Subcutaneous abdominal adipose tissue (tissue), 5 donors: Measurements from ENCODE around the gene KRT72.

Experiments
- H3K27ac ChIP-seq: one replicate; pipeline ENCODE4 v1.7.0; 2013; ENCODE audit warnings: low read depth, mild to moderate bottlenecking, inconsistent platforms, low read length, moderate library complexity
- H3K27me3 ChIP-seq, 5 donors: one replicate each; pipeline ENCODE4 v1.7.0; 2013; ENCODE audit warnings: low read length in 5 of 5, inconsistent platforms in 1 of 5; ENCODE audit not compliant: control insufficient read depth in 5 of 5, insufficient read depth in 4 of 5
- H3K36me3 ChIP-seq, 5 donors: one replicate each; pipeline ENCODE4 v1.7.0; 2013; ENCODE audit warnings: low read length in 5 of 5; ENCODE audit not compliant: control insufficient read depth in 5 of 5, insufficient read depth in 5 of 5
- H3K4me1 ChIP-seq, 5 donors: one replicate each; pipeline ENCODE4 v1.7.0; 2013; ENCODE audit warnings: low read length in 5 of 5, mild to moderate bottlenecking in 3 of 5, moderate library complexity in 1 of 5; ENCODE audit not compliant: control insufficient read depth in 5 of 5, insufficient read depth in 5 of 5
- H3K4me3 ChIP-seq, 5 donors: one replicate each; pipeline ENCODE4 v1.7.0; 2013; ENCODE audit warnings: low read length in 5 of 5, low read depth in 1 of 5
- H3K9ac ChIP-seq, 5 donors: one replicate each; pipeline ENCODE4 v1.7.0; 2013; ENCODE audit warnings: low read length in 5 of 5, mild to moderate bottlenecking in 4 of 5, moderate library complexity in 3 of 5
- H3K9me3 ChIP-seq, 5 donors: one replicate each; pipeline ENCODE4 v1.7.0; 2013; ENCODE audit warnings: low read length in 5 of 5; ENCODE audit not compliant: control insufficient read depth in 5 of 5
- donor health status: healthy.
- donor health status: healthy.
- donor health status: healthy.
- donor health status: healthy.
- donor health status: healthy.

KRT72 gene

GRCh38 chr12:52573743-52574142 is 27.5 kb downstream of the KRT72 start, which contains the start of gene KRT74:
Gene KRT74, minus strand, starts transcription at chr12:52573843. Its CDS starts 66 bp downstream, at chr12:52573777.
- Histone ChIP-seq H3K36me3 (no peaks in the 10 kb centered on the region), H3K9me3 (no peaks in the 10 kb centered on the region), H3K9ac (no peak within 1 kb of the TSS), H3K4me3 (no peak within 1 kb of the TSS), H3K27me3 (peaks cover 0 to 12% (median 5%) of the 10 kb centered on the region in 5 donors), H3K4me1 (peaks cover 0 to 4% (median 0%) of the 10 kb centered on the region in 5 donors), H3K27ac (no peak within 1 kb of the TSS)

DNA sequence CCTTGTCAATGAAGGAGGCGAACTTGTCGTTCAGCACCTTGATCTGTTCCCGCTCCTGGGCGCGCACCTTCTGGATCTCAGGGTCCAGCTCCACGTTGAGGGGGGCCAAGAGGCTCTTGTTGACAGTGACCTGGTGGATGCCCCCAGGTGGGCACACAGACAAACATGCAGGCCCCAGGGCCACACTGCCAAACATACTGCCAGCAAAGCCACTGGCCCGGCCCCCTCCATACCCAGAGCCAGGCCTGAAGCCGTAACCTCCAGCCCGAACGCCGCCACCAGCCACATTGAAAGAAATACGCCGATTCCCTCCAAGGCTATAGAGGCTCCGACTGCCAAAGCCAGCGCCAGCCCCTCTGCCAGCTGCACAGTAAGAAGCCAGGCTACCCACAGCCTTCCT is 28.0 kb downstream of the KRT72 start:
- no peak overlapping the region for H3K9ac ChIP-seq
- H3K36me3 ChIP-seq, result no peaks in the 10 kb centered on the region
- H3K27ac ChIP-seq, result no peak overlapping the region
- no peak overlapping the region for H3K4me3 ChIP-seq
- no peaks in the 10 kb centered on the region for H3K9me3 ChIP-seq
- peaks cover 0 to 3% (median 0%) of the 10 kb centered on the region in 5 donors for H3K4me1 ChIP-seq
- H3K27me3 ChIP-seq, result peaks cover 0 to 12% (median 5%) of the 10 kb centered on the region in 5 donors

DNA sequence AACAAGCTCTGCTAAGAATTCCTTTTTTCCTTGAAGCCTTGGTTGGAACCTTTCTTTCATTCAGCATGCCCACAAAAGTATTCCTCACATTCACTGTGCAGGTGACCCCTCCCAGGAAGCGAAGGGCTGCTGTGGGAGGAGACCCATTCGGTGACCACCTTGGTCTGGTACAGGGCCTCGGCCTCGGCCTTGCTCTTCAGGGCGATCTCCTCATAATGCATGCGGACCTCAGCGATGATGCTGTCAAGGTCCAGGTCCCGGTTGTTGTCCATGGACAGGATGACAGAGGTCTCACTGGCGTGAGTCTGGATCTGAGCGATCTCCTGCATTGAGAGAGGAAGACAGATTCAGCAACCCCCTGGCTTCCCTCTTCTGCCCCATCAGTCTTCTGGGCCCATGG is 30.8 kb downstream of the KRT72 start:
- H3K27ac ChIP-seq, result no peak overlapping the region
- no peak overlapping the region for H3K4me3 ChIP-seq
- peaks cover 0 to 16% (median 8%) of the 10 kb centered on the region in 5 donors for H3K27me3 ChIP-seq
- H3K4me1 ChIP-seq, result peaks cover 0 to 3% (median 0%) of the 10 kb centered on the region in 5 donors
- H3K9me3 ChIP-seq, result no peaks in the 10 kb centered on the region
- no peaks in the 10 kb centered on the region for H3K36me3 ChIP-seq
- no peak overlapping the region for H3K9ac ChIP-seq

GRCh38 chr12:52568111-52568510 is 33.2 kb downstream of the KRT72 start:
- no peak overlapping the region for H3K4me3 ChIP-seq
- H3K9ac ChIP-seq, result no peak overlapping the region
- peaks cover 0 to 3% (median 0%) of the 10 kb centered on the region in 5 donors for H3K4me1 ChIP-seq

GRCh38 chr12:52566847-52567291 is 34.4 kb downstream of the KRT72 start:
- H3K4me1 ChIP-seq, result peaks cover 0 to under 1% (median 0%) of the 10 kb centered on the region in 5 donors
- H3K9ac ChIP-seq, result no peak overlapping the region
- no peaks in the 10 kb centered on the region for H3K9me3 ChIP-seq
- H3K27ac ChIP-seq, result no peak overlapping the region
- H3K27me3 ChIP-seq, result peaks cover 0 to 16% (median 8%) of the 10 kb centered on the region in 5 donors
- H3K4me3 ChIP-seq, result no peak overlapping the region
- H3K36me3 ChIP-seq, result no peaks in the 10 kb centered on the region

More at GRCh38 chr12:52568111-52568510, 33.2 kb downstream of the KRT72 start:
- H3K36me3 ChIP-seq, result no peaks in the 10 kb centered on the region
- no peak overlapping the region for H3K27ac ChIP-seq
- H3K9me3 ChIP-seq, result no peaks in the 10 kb centered on the region
- peaks cover 0 to 16% (median 8%) of the 10 kb centered on the region in 5 donors for H3K27me3 ChIP-seq

DNA sequence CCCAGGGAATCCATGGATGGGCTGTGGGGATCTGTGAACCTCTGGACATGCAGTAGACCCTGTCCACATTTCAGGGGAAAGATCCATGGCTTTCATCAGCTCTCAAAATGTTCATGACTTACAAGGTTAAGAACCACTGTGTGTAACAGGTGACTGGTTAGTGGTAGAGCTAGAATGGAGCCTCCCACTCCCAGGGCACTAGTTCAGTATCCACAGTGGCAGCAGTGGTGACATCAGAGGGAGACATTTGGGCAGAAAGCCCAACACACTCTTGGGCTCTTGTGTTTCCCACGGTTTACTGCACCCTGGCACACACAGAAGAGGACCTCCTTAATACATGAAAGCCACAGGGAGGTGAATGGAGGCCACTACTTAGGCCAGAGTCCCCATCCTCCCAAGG is 36.7 kb downstream of the KRT72 start:
- Histone ChIP-seq H3K9ac (no peak overlapping the region), H3K27ac (no peak overlapping the region), H3K4me3 (no peak overlapping the region), H3K9me3 (no peaks in the 10 kb centered on the region), H3K27me3 (peaks cover 0 to 11% (median 5%) of the 10 kb centered on the region in 5 donors), H3K4me1 (no peaks in the 10 kb centered on the region), H3K36me3 (no peaks in the 10 kb centered on the region)

- Histone ChIP-seq H3K27ac (no peak overlapping the region), H3K27me3 (peaks cover 0 to 11% (median 2%) of the 10 kb centered on the region in 5 donors), H3K36me3 (no peaks in the 10 kb centered on the region), H3K9me3 (no peaks in the 10 kb centered on the region), H3K4me3 (no peak overlapping the region), H3K4me1 (no peaks in the 10 kb centered on the region), H3K9ac (no peak overlapping the region)
Measured at GRCh38 chr12:52561880-52562449, 39.3 kb downstream of the KRT72 start.

- peaks cover 0 to 8% (median 2%) of the 10 kb centered on the region in 5 donors for H3K27me3 ChIP-seq
- no peak overlapping the region for H3K27ac ChIP-seq
- no peak overlapping the region for H3K4me3 ChIP-seq
Measured at GRCh38 chr12:52559979-52560378, 41.3 kb downstream of the KRT72 start.

GRCh38 chr12:52558781-52559445 is 42.4 kb downstream of the KRT72 start:
- Histone ChIP-seq H3K4me3 (no peak overlapping the region), H3K27me3 (peaks cover 0 to 8% (median 2%) of the 10 kb centered on the region in 5 donors), H3K36me3 (no peaks in the 10 kb centered on the region), H3K27ac (no peak overlapping the region), H3K4me1 (no peaks in the 10 kb centered on the region), H3K9ac (no peak overlapping the region), H3K9me3 (no peaks in the 10 kb centered on the region)

More at GRCh38 chr12:52559979-52560378, 41.3 kb downstream of the KRT72 start:
- no peaks in the 10 kb centered on the region for H3K9me3 ChIP-seq
- no peaks in the 10 kb centered on the region for H3K4me1 ChIP-seq
- no peaks in the 10 kb centered on the region for H3K36me3 ChIP-seq
- H3K9ac ChIP-seq, result no peak overlapping the region

DNA sequence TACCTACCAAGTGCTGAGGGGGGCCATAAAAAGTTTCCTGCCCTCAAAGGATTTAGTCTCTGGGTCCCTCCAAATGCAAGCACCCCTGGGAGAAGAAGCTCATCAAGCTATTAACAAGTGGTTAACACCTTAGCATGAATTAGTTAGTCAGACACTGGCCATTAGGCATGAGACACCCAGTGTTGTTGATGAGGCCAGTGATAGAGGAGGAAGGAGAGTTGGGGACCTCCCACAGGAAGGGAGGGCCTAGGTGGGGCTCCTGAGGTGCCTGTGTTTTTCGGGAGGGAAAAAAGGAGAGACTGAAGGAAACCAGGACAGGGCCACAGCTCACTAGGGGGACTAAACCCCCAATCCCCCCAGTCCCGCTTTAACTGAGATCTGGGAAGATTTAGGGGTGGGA is 43.8 kb downstream of the KRT72 start:
- H3K4me3 ChIP-seq, result no peak overlapping the region
- H3K9ac ChIP-seq, result no peak overlapping the region
- H3K4me1 ChIP-seq, result no peaks in the 10 kb centered on the region
- H3K36me3 ChIP-seq, result no peaks in the 10 kb centered on the region
- H3K27me3 ChIP-seq, result peaks cover 0 to 8% (median 2%) of the 10 kb centered on the region in 5 donors
- no peaks in the 10 kb centered on the region for H3K9me3 ChIP-seq
- no peak overlapping the region for H3K27ac ChIP-seq
